Measurements from ENCODE around the gene ATRAID.

Gene ATRAID

GRCh38 chr2:27220091-27220490 is 8.2 kb downstream of the ATRAID start:
- no peak for DNase-seq

DNA sequence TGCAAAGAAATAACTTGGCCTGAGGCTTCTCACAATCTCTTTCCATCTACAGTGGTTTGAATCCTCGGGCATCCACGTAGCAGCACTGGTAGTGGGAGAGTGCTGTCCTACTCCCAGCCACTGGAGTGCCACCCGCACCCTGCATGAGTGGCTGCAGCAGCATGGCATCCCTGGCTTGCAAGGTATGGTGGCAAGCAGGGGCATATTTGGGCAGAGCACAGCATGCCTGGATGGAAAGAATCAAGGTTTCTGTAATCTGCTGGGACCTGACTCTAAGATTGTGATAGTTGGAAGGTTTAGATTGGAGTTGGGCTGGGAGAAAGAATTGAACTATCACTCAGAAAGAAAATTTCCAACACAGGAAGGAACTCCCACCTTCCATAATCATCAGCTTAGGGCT is 9.3 kb downstream of the ATRAID start:
- DNase-seq, result no peak

GRCh38 chr2:27222407-27222806 is 10.6 kb downstream of the ATRAID start:
- DNase-seq, result no peak

- no peak for DNase-seq
These were observed 11.6 kb downstream of the ATRAID start for GRCh38 chr2:27223416-27223815.

DNA sequence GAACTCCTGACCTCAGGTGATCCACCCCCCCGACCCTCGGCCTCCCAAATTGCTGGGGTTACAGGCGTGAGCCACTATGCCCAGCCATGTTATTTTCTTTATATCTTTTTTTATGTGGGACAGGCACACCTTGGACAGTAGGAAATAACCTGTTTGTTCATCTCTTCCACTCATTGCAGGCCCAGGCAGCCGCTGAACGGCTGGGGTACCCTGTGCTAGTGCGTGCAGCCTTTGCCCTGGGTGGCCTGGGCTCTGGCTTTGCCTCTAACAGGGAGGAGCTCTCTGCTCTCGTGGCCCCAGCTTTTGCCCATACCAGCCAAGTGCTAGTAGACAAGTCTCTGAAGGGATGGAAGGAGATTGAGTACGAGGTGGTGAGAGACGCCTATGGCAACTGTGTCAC is 13.7 kb downstream of the ATRAID start:
- no peak for DNase-seq

DNA sequence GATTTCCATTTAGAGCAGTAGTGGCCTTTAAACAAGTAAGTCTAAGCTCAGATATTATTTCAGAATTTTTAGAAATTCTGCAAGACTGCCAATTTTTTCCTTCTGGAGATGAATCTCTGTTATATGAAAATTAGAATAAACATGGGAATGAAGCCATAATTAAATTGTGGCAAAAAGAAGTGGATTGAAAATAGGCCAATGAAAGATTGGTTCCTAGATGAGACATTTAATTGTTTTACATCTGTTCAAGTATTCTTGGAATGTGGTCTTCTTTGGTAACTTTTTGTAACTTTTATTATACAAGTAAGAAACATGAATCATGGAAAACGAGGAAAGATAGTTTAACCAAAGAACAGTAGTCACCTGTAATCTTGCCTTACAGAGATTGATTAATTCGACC is 15.7 kb downstream of the ATRAID start:
- no peak for DNase-seq

GRCh38 chr2:27231921-27232320 is 20.1 kb downstream of the ATRAID start:
- no peak for DNase-seq

DNA sequence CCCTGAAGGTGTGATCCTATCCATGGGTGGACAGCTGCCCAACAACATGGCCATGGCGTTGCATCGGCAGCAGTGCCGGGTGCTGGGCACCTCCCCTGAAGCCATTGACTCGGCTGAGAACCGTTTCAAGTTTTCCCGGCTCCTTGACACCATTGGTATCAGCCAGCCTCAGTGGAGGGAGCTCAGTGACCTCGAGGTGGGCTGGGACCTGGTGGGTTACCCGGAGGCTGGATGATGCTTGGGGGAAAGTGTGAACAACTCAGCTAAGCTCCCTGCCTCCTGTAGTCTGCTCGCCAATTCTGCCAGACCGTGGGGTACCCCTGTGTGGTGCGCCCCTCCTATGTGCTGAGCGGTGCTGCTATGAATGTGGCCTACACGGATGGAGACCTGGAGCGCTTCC is 21.5 kb downstream of the ATRAID start:
- DNase-seq, result no peak

- DNase-seq, result no peak
These were observed 24.3 kb downstream of the ATRAID start for GRCh38 chr2:27236136-27236535.

DNA sequence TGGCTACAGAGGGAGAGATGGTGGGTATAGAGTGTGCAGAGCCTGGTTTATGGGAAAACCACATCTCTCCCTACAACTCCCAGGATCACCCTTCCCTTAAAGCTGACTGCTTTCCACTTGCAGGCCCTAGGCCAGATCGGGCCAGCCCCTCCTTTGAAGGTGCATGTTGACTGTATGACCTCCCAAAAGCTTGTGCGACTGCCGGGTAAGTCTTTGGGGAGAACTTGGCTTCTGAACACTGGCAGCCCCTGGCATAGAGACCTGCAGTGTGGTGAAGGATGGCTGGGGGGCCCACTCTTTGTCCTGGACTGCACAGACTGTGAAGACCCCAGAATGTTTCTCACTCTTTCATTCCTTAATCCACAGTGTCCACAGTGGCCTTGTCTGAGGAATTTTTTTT is 24.8 kb downstream of the ATRAID start:
- DNase-seq, result no peak

- no peak for DNase-seq
These were observed 25.6 kb downstream of the ATRAID start for GRCh38 chr2:27237341-27237945.

DNA sequence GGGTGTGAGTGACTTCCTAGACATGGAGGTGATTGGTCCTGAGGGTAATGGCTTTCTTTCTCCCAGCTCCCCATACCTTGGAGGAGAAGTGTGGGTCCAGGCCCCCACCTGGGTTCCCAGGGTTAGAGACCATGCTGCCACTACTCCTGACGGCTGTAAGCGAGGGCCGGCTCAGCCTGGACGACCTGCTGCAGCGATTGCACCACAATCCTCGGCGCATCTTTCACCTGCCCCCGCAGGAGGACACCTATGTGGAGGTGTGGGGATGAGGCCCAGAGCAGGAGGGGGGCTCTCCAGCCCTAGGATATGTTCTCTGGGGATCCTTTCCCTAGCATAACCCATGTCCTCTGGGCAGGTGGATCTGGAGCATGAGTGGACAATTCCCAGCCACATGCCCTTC is 27.1 kb downstream of the ATRAID start:
- DNase-seq, result no peak

DNA sequence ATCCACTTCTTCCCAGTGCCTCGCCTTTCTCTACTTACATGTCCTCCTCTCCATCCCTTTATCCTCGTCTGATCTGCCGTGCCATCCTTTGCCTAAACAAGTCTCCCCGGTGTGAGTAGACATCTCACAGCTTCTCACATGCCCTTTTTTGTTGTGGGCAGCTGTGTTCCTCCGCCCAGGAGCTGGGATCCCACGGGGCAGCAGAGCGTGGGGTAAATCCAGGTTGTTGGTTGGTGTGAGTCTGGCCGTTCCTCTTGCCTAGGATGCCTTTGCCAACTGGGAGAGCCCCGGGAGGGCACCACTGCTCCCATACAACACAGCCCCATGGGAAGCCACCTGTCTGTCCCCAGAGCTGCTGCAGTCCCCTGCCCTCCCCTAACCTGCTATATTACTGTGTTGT is 28.6 kb downstream of the ATRAID start:
- no peak for DNase-seq

DNA sequence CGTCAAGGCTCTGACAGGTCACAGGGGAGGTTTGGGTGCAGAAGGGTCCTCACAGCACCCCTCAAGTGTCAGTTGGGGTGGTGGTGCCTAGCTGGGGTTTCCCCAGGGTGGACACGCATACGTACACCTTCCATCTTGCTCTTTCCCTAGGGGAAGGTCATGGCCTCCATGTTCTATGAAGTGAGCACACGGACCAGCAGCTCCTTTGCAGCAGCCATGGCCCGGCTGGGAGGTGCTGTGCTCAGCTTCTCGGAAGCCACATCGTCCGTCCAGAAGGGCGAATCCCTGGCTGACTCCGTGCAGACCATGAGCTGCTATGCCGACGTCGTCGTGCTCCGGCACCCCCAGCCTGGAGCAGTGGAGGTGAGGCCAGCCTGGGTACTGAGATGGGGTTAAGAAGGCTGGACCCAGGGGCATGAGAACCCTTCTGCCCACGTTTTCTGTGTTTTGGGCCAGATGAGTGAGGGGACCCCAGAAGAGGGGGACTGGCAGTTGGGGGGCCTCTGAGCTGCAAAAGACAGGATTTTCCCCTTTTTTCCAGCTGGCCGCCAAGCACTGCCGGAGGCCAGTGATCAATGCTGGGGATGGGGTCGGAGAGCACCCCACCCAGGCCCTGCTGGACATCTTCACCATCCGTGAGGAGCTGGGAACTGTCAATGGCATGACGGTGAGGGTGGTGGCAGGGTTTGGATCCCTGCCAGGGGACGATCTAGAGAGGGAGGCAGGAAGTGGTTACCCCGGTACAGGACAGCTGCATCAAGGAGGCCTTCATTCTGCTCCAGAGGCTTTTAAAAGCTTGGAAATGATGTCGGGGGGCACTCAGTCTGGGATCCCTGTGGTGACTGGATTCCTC is 30.1 kb downstream of the ATRAID start:
- DNase-seq, result no peak

DNA sequence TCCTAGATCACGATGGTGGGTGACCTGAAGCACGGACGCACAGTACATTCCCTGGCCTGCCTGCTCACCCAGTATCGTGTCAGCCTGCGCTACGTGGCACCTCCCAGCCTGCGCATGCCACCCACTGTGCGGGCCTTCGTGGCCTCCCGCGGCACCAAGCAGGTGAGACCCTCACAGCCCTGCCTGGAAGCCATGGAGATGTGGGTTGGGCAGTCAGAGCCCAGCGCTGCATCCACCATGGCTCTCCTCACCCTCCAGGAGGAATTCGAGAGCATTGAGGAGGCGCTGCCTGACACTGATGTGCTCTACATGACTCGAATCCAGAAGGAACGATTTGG is 30.7 kb downstream of the ATRAID start:
- DNase-seq, result no peak

DNA sequence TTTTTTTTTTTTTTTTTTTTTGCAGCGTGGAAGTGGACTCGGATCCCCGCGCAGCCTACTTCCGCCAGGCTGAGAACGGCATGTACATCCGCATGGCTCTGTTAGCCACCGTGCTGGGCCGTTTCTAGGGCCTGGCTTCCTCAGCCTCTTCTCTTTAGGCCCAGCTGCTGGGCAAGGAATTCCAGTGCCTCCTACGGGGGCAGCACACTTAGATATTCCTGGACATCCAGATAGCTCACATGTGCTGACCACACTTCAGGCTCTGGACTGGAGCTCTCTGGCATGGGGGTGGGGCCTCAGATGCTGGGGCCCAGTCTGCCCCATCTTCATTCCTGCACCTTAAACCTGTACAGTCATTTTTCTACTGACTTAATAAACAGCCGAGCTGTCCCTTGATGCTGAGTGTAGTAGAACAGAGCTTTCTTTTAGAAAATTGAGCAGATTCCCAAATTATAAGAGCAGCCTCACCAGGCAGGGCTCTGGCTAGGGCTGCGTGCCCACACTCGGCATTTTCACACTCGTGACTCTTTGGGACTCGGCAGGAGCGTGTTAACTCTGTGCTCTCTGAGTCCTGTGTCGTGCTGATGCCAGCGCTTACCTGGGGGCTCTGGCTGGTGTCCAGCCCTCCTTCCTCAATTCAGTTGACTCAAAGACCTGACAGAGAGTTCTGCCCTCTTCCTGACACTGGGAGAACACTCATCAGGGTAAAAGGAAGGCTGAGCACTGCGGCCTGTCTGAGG is 31.7 kb downstream of the ATRAID start:
- no peak for DNase-seq

- DNase-seq, result no peak
These were observed 33.3 kb downstream of the ATRAID start for GRCh38 chr2:27245116-27245515.

DNA sequence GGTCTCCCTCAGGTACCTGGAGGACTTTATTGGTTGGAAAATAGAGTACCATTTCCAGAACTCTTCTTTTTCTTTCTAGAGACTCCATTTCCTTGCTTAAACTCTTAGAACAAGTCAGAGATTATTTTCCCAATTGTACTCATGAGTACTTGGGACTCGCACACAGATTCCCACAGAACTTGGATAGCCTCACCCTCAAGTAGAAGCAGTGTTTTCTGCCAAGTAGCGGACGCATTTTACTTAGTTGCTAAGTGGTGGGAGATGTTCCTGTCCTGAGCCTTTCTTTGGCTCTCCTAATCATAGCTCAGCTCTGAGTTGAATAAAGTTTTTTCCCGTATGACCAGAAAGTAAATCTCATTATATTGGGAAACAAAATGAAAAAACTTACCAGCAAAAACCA is 33.8 kb downstream of the ATRAID start:
- no peak for DNase-seq

- no peak for DNase-seq
These were observed 36.1 kb downstream of the ATRAID start for GRCh38 chr2:27247893-27248292.

- no peak for DNase-seq
These were observed 37.5 kb downstream of the ATRAID start for GRCh38 chr2:27249159-27249890.

- DNase-seq, result no peak
These were observed 38.2 kb downstream of the ATRAID start for GRCh38 chr2:27249891-27250651.

DNA sequence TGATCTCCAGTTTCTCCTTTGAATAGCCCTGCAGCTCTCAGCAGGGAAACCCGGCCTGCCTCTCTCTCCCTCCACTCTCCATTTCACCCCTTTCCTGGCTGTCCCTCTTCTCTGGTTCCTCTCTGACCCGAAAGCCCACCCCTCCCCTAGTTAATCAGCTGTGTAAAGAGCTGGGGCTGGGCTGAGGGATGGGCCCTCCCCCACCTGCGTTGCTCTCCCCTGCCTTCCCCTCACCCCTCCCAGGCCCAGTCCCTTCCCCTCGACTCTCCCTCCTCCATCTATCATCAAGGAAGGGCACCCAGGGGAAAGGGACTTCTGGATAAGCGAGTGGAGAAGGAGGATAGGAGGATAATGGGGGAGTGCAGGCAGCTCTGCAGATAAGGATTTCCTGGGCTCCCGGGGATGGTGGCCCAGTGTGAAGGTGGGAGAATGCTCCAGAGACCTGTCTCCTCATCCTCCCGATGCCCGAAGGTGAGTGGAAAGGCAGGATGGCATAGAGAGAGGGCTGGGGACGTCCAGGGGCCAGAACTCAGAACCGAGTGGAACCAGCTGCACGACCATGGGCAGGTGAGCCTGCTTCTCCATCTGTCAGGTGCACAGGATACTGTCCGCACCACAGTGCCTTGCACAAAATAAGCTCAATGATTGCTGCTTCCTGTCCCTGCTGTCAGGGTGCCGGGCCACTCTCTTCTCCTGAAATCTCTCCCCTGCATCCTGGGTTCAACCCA is 39.0 kb downstream of the ATRAID start:
- DNase-seq, result no peak
